Right lobe of liver (tissue), 6 donors: ENCODE measurements around the gene HHATL. TPM values are rescaled to one million over a fixed set of nuclear protein-coding genes. Genes with fewer than 3 reads are reported as not detected.

ENCODE experiments used
- ATAC-seq, 4 donors: fragments of 200-7000 bp; cut with Tn5 transposase; one replicate each; pipeline ENCODE4 v1.9.1; 2020; ENCODE audit warnings: mild to moderate bottlenecking in 4 of 4, moderate library complexity in 4 of 4
- DNase-seq, 3 donors: peaks; one replicate each; pipeline ENCODE4 v3.0.0-alpha.2; 2020
- H3K27ac ChIP-seq, 3 donors: fragments of 200-600 bp; one replicate each; pipeline ENCODE4 v1.8.0; 2022
- H3K27me3 ChIP-seq, 2 donors: fragments of 200-600 bp; one replicate each; pipeline ENCODE4 v1.8.0; 2022
- H3K36me3 ChIP-seq, 4 donors: fragments of 200-600 bp; sonication (generic) in 1 of 4; one replicate each; pipeline versions ENCODE4 v1.5.1 to v1.8.0; 2017 to 2022; ENCODE audit warnings: control low read depth in 1 of 4
- H3K4me1 ChIP-seq, 4 donors: fragments of 200-600 bp; sonication (generic) in 1 of 4; one replicate each; pipeline versions ENCODE4 v1.5.1 to v1.8.0; 2017 to 2022; ENCODE audit warnings: control low read depth in 1 of 4
- H3K4me3 ChIP-seq, 3 donors: fragments of 200-600 bp; one replicate each; pipeline ENCODE4 v1.8.0; 2022
- H3K9me3 ChIP-seq, 4 donors: fragments of 200-600 bp; sonication (generic) in 1 of 4; one replicate each; pipeline versions ENCODE4 v1.5.1 to v1.8.0; 2017 to 2022; ENCODE audit warnings: control low read depth in 1 of 4
- CTCF ChIP-seq, 4 donors: fragments of 200-600 bp in 3 of 4; fragments of 450-650 bp in 1 of 4; IDR thresholded peaks; one replicate each; pipeline versions ENCODE4 v1.5.1 to v1.8.0; 2016 to 2022; ENCODE audit warnings: antibody characterized with exemption in 4 of 4, mild to moderate bottlenecking in 2 of 4
- POLR2A ChIP-seq: fragments of 450-650 bp; IDR thresholded peaks from one replicate; pipeline ENCODE4 v1.6.1; 2017; ENCODE audit warnings: antibody characterized with exemption, mild to moderate bottlenecking
- WGBS: methylation state at CpG from one replicate; pipeline ENCODE4 v1.1.6; 2018; ENCODE audit warnings: low coverage, low lambda C conversion rate; ENCODE audit not compliant: insufficient coverage; ENCODE audit errors: missing lambda C conversion rate; 5-methylcytosine and 5-hydroxymethylcytosine counted together
- intact Hi-C, 2 donors: fragments of 100-400 bp; cut with DNase I; formaldehyde crosslinking; loops; one replicate each; pipeline versions ENCODE4 v1.11.2 to v1.14.1; 2022
- total RNA-seq, 6 experiments: library from RNA; depleted of rRNA in 2 of 6; stranded (reverse); fragments of >200 nt in 2 of 6; fragmentation: NEBNext Ultra II Directional in 3 of 6; extraction: Animal tissue kit (Norgen Biotek cat#: 25700) in 3 of 6; gene quantifications; one replicate each; pipeline versions ENCODE4 v1.1.0 to v1.2.4, GENCODE V29; 2016 to 2023
- donor health status: DM: no; HTN: yes; CAD: no.
- donor health status: DM: no; HTN: no; CAD: no.
- donor health status: DM: no; HTN: no; CAD: no.
- donor health status: DM: no; HTN: yes; CAD: no.
- donor health status: DM: no; HTN: yes; CAD: no.

The HHATL gene
- total RNA-seq, 6 experiments from 2014 or later, result 0.29 to 1.0 (median 0.60) TPM; not detected in 3

DNA sequence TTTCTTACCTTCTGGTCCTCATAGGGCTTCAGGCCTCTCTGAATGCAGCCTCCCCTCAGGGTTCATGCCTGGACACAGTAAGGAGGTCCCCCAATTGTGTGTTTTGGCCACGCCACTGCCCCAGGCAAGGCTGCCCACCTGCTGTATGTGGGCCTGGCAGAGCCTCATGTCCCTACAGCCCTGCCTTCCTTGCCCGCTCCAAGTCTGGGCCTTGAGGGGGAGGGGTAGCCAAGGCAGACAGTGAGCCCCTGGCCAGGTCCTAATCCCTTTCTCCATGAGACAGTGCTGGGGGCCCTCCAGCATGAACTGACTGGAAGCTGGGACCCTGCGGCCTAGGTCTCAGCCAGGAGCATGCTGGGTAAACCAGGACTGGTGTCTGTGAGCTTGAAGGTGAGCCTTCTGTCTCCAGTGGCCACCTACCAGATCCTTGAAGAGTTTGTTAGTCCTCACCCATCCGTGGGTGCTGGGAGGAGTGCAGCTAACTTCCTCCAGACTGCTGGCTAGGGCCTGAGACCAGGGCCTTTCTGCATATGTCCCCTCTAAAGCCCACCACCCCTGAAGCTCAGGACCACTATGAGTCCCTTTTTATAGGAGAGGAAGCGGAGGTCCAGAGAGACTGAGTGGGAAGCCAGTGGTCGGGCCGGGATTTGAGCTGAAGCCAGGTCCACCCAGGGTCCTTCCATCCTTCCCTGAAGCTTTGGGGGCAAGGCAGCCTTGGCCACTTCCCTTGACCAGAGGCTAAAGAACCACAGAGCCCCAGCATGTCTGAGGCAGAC lies 40.4 kb downstream of the HHATL start:
- H3K4me1 ChIP-seq, result no peaks in the 10 kb centered on the region
- WGBS, result no CpG with 5 or more reads among the region's 7 CpGs
- DNase-seq, result no peak
- no peak overlapping the region for H3K4me3 ChIP-seq
- TF ChIP-seq CTCF (IDR thresholded peaks at IDR 0.05), result no peak
- H3K36me3 ChIP-seq, result no peaks in the 10 kb centered on the region
- ATAC-seq, result no peak
- intact Hi-C loops, result no loop called here
- no peaks in the 10 kb centered on the region for H3K9me3 ChIP-seq
- no peak overlapping the region for H3K27ac ChIP-seq
- no peaks in the 10 kb centered on the region for H3K27me3 ChIP-seq

DNA sequence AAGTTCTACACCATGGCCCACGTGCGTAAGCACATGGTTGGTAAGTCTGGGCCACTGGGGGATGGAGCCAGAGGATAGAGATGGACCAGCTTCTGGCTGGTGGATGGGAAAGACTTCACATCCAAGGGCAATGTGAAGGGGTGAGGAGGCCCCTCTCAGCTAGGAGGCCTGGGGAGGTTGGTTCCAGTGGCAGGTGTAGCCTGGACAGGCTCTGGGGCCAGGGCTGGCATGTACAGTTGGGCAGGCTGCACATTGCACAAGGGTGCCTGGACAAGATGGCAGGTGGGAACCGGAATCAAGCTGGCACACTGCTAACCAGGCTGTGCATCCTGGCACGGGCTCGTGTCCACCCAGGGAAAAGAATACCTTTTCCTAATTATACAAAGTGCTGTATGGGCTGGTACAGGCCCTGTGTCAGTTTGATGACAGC lies 41.0 kb downstream of the HHATL start:
- Histone ChIP-seq H3K36me3 (no peaks in the 10 kb centered on the region), H3K9me3 (no peaks in the 10 kb centered on the region), H3K4me3 (no peak overlapping the region), H3K4me1 (no peaks in the 10 kb centered on the region), H3K27me3 (no peaks in the 10 kb centered on the region), H3K27ac (no peak overlapping the region)
- intact Hi-C loops, result no loop called here
- no peak for ATAC-seq
- WGBS, result no CpG with 5 or more reads among the region's 5 CpGs
- DNase-seq, result no peak
- no peak for TF ChIP-seq CTCF (IDR thresholded peaks at IDR 0.05)
- no peak for TF ChIP-seq POLR2A

DNA sequence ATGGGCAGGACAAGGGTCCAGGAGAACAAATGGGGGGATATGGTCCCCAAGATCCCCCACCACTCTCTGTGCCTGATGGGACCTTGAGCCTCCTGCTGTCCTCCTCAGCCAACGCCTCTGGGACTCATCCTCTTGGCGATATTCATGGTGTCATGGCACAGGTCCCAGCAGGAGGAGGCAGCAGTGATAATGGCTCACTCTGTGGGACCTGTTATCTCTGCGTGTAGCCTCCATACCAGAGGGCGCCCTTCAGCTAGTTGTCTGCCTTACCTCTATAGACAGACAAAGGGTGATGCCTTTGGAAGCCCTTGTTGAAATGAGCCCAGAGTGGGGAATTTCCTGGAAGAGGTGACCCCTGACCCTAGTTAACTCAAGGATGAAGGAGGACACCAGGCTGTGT lies 41.7 kb downstream of the HHATL start:
- ATAC-seq, result no peak
- intact Hi-C loops, result no loop called here

DNA sequence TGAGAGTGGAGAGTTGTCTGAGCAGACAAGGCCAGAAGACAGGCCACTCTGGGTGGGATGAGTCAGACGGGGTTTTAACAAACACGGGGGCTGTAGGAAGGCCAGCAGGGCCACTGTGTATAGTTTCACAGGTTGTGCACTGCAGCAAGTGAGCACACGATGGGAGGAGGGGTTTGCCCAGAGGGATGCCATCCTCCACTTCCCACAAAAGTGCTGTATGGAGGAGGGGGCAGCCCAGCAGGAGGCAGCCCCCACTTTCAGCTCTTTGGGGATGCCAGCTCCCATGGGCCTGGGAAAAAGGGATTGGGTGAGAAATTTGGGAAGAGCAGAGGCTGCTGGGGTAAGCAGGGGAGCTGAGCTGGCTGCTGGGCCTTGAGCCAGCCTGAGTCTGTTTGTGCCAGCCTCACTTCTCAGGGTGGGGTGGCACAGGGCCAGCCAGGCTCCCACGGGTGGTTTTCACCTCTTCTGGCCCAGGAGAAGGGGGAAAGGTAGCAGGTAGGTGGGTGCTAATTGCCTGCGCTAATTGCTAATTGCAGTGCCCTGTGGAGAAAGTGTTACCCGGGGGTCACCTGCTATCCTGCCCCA lies 42.4 kb downstream of the HHATL start:
- Histone ChIP-seq H3K4me1 (no peaks in the 10 kb centered on the region), H3K4me3 (no peak overlapping the region), H3K27ac (no peak overlapping the region), H3K36me3 (no peaks in the 10 kb centered on the region), H3K27me3 (no peaks in the 10 kb centered on the region), H3K9me3 (no peaks in the 10 kb centered on the region)
- WGBS, result 67% methylated on average over 3 of the region's 6 CpGs
- DNase-seq, result no peak
- TF ChIP-seq POLR2A, result no peak
- TF ChIP-seq CTCF (IDR thresholded peaks at IDR 0.05), result no peak
- no peak for ATAC-seq
- intact Hi-C loops, result no loop called here

More for the DNA sequence above, 41.7 kb downstream of the HHATL start:
- H3K36me3 ChIP-seq, result no peaks in the 10 kb centered on the region
- H3K9me3 ChIP-seq, result no peaks in the 10 kb centered on the region
- no peaks in the 10 kb centered on the region for H3K4me1 ChIP-seq
- WGBS, result no CpG with 5 or more reads among the region's 4 CpGs
- no peaks in the 10 kb centered on the region for H3K27me3 ChIP-seq
- TF ChIP-seq CTCF (IDR thresholded peaks at IDR 0.05) (no peak), POLR2A (no peak)
- no peak overlapping the region for H3K27ac ChIP-seq
- H3K4me3 ChIP-seq, result no peak overlapping the region
- DNase-seq, result no peak
